Measurements from ENCODE around the gene EQTN.
"Not testable (repeated sequence)": the region's sequence is repeated elsewhere in the genome, so short reads cannot be mapped to it uniquely, and the experiment has no call there.

DNA sequence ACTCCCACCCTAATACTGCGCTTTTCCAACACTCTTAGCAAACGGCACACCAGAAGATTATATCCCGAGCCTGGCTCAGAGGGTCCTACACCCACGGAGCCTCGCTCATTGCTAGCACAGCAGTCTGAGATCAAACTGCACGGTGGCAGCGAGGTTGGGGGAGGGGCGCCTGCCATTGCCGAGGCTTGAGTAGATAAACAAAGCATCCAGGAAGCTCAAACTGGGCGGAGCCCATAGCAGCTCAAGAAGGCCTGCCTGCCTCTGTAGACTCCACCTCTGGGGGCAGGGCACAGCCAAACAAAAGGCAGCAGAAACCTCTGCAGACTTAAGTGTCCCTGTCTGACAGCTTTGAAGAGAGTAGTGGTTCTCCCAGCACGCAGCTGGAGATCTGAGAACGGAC lies 57.3 kb downstream of the EQTN start:
- TF ChIP-seq ZNF331, MED1, NCOA5 (CRISPR knock-in tag; IDR thresholded peaks at IDR 0.05): not testable (repeated sequence)
- TF ChIP-seq, protein P1, sequence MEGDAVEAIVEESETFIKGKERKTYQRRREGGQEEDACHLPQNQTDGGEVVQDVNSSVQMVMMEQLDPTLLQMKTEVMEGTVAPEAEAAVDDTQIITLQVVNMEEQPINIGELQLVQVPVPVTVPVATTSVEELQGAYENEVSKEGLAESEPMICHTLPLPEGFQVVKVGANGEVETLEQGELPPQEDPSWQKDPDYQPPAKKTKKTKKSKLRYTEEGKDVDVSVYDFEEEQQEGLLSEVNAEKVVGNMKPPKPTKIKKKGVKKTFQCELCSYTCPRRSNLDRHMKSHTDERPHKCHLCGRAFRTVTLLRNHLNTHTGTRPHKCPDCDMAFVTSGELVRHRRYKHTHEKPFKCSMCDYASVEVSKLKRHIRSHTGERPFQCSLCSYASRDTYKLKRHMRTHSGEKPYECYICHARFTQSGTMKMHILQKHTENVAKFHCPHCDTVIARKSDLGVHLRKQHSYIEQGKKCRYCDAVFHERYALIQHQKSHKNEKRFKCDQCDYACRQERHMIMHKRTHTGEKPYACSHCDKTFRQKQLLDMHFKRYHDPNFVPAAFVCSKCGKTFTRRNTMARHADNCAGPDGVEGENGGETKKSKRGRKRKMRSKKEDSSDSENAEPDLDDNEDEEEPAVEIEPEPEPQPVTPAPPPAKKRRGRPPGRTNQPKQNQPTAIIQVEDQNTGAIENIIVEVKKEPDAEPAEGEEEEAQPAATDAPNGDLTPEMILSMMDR (CRISPR knock-in tag; IDR thresholded peaks at IDR 0.05) = not testable (repeated sequence)
- TF ChIP-seq, protein P2, sequence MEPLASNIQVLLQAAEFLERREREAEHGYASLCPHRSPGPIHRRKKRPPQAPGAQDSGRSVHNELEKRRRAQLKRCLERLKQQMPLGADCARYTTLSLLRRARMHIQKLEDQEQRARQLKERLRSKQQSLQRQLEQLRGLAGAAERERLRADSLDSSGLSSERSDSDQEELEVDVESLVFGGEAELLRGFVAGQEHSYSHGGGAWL (CRISPR knock-in tag; IDR thresholded peaks at IDR 0.05) = not testable (repeated sequence)
- TF ChIP-seq, protein P3, sequence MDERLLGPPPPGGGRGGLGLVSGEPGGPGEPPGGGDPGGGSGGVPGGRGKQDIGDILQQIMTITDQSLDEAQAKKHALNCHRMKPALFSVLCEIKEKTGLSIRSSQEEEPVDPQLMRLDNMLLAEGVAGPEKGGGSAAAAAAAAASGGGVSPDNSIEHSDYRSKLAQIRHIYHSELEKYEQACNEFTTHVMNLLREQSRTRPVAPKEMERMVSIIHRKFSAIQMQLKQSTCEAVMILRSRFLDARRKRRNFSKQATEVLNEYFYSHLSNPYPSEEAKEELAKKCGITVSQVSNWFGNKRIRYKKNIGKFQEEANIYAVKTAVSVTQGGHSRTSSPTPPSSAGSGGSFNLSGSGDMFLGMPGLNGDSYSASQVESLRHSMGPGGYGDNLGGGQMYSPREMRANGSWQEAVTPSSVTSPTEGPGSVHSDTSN (CRISPR knock-in tag; IDR thresholded peaks at IDR 0.05) = not testable (repeated sequence)

Measured in HepG2 (cell line).